Panc1 (cell line): ENCODE results near the gene TPM4.
"Not testable (repeated sequence)": the region's sequence is repeated elsewhere in the genome, so short reads cannot be mapped to it uniquely, and the experiment has no call there.

Experiments
- POLR2AphosphoS5 ChIP-seq: IDR thresholded peaks from 2 replicates; pipeline ENCODE4 v1.6.1; 2012; ENCODE audit warnings: mild to moderate bottlenecking, low read depth, low read length, moderate library complexity
- TF ChIP-seq, protein P1 (sequence below): fragments of 450-650 bp; IDR thresholded peaks from 2 replicates; pipeline ENCODE4 v1.5.1; 2017; ENCODE audit warnings: mild to moderate bottlenecking

DNA sequence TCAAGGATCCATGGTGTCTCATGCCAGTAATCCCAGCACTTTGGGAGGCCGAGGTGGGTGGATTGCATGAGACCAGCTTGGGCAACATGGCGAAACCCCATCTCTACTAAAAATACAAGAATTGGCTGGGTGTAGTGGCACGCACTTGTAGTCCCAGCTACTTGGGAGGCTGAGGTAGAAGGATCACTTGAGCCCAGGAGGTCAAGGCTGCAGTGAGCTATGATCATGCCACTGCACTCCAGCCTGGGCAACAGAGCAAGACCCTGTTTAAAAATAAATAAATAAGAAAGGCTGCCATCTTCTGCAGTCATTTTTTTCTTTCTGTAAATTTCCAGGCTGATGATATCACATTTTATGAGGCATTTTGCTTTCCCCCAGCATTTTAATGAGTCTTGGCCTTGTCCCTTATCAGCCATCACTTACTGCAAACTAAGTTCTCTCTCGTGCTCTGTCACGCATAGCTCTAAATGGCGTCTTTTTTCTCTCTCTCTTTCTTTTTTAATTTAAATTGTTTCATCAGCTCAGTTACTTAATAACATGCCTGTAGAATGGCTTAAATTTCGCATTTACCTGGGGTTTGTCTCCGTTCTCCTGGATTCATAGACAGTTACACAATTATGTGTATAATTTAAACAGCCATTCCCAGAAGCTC, 23.1 kb downstream of the TPM4 start:
- TF ChIP-seq, protein P1, sequence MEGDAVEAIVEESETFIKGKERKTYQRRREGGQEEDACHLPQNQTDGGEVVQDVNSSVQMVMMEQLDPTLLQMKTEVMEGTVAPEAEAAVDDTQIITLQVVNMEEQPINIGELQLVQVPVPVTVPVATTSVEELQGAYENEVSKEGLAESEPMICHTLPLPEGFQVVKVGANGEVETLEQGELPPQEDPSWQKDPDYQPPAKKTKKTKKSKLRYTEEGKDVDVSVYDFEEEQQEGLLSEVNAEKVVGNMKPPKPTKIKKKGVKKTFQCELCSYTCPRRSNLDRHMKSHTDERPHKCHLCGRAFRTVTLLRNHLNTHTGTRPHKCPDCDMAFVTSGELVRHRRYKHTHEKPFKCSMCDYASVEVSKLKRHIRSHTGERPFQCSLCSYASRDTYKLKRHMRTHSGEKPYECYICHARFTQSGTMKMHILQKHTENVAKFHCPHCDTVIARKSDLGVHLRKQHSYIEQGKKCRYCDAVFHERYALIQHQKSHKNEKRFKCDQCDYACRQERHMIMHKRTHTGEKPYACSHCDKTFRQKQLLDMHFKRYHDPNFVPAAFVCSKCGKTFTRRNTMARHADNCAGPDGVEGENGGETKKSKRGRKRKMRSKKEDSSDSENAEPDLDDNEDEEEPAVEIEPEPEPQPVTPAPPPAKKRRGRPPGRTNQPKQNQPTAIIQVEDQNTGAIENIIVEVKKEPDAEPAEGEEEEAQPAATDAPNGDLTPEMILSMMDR, result not testable (repeated sequence)
- TF ChIP-seq POLR2AphosphoS5, result not testable (repeated sequence)
